Measurements from ENCODE around the gene PRSS2.

The PRSS2 gene

GRCh38 chr7:142808461-142808801 is 37.7 kb downstream of the PRSS2 start:
- FAIRE-seq = no peak
- DNase-seq (ENCODE audit: insufficient read length, low spot score) = no peak
- no peak for TF ChIP-seq SPI1 (IDR thresholded peaks at IDR 0.05; ENCODE audit: low read depth, low read length)
- peak; percentile 73; the same call in 1 of the 2 replicates for TF ChIP-seq POLR2AphosphoS5 (IDR thresholded peaks at IDR 0.05; ENCODE audit: low read depth, low read length)

DNA sequence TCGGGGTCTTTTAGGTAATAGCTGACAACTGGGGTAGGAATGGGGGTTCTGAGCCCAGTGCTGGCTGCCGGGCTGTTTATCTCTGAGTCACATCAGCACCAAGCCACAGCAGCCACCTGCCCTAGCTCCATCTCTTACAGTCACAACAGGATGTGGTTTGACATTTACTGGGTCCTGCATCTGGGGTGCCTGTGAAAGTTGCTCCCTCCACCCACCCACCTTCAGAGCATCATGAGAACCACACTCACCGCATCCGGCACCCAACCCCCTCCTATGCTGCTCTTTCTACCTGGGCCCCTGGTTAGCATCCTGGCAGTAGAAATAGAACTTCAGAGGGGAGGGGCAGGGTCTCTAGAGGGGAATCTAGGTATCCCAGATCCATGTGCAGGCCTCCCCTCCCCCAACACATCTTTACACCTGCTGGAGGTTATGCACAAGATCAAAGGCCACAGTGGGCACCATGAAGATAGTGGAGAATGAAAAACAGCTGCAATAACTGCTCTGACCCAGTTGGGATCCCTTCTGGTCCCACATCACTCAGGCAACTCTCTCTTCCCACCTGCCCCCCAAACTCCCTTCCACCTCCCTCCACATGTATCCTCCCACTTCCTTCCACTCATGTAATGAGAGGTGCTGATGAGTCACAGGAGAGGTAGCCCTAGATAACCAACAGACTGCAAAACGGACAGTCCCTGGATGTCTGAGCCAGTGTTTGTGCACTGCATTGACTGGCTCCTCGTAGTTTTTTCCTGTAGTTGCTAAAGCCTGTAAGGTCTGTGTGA is 38.2 kb downstream of the PRSS2 start:
- DNase-seq (ENCODE audit: insufficient read length, low spot score) (no peak), FAIRE-seq (peak; percentile 99)
- TF ChIP-seq POLR2AphosphoS5 (IDR thresholded peaks at IDR 0.05; ENCODE audit: low read depth, low read length) (peak; percentile 73), TAF1 (IDR thresholded peaks at IDR 0.05; ENCODE audit: low read depth, low read length) (peak; percentile 46), SPI1 (IDR thresholded peaks at IDR 0.05; ENCODE audit: low read depth, low read length) (peak; percentile 81), POLR2A (IDR thresholded peaks at IDR 0.05; ENCODE audit: low read depth, low read length) (peak; percentile 90), PAX5 (IDR thresholded peaks at IDR 0.05; ENCODE audit: insufficient read depth, low read length, severe bottlenecking) (peak; percentile 48), POU2F2 (IDR thresholded peaks at IDR 0.05; ENCODE audit: low read depth, low read length) (peak; percentile 96)

DNA sequence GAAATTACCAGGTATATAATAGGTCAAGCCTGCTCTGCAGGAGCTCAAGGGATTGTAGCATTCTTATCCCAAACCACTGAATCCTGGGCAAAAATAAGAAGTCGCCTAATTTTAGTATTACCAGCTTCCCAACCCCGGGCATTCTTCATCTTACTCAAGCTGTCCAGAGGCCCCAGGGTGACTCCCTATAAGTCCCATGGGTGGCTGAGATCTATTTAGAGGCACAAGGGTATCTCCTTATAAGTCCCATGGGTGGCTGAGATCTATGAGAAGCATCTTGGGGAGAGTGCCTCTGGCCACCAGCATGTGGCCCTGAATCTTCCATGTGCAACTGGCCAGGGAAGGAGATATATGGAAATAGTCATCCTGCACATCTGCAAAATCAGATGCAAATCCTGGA is 38.9 kb downstream of the PRSS2 start:
- no peak for DNase-seq (ENCODE audit: insufficient read length, low spot score)
- FAIRE-seq = no peak
- TF ChIP-seq TAF1 (IDR thresholded peaks at IDR 0.05; ENCODE audit: low read depth, low read length) (no peak), POLR2AphosphoS5 (IDR thresholded peaks at IDR 0.05; ENCODE audit: low read depth, low read length) (peak; percentile 16; the same call in 1 of the 2 replicates), SPI1 (IDR thresholded peaks at IDR 0.05; ENCODE audit: low read depth, low read length) (no peak), POU2F2 (IDR thresholded peaks at IDR 0.05; ENCODE audit: low read depth, low read length) (no peak), PAX5 (IDR thresholded peaks at IDR 0.05; ENCODE audit: insufficient read depth, low read length, severe bottlenecking) (no peak)

- DNase-seq (ENCODE audit: insufficient read length, low spot score) = no peak
- peak; percentile 71 for FAIRE-seq
- no peak for TF ChIP-seq POU2F2 (IDR thresholded peaks at IDR 0.05; ENCODE audit: low read depth, low read length)
- no peak for TF ChIP-seq TAF1 (IDR thresholded peaks at IDR 0.05; ENCODE audit: low read depth, low read length)
- no peak for TF ChIP-seq POLR2A (IDR thresholded peaks at IDR 0.05; ENCODE audit: low read depth, low read length)
- TF ChIP-seq SPI1 (IDR thresholded peaks at IDR 0.05; ENCODE audit: low read depth, low read length) = no peak
- no peak for TF ChIP-seq PAX5 (IDR thresholded peaks at IDR 0.05; ENCODE audit: insufficient read depth, low read length, severe bottlenecking)
Observed at GRCh38 chr7:142811154-142811737, 40.5 kb downstream of the PRSS2 start.

DNA sequence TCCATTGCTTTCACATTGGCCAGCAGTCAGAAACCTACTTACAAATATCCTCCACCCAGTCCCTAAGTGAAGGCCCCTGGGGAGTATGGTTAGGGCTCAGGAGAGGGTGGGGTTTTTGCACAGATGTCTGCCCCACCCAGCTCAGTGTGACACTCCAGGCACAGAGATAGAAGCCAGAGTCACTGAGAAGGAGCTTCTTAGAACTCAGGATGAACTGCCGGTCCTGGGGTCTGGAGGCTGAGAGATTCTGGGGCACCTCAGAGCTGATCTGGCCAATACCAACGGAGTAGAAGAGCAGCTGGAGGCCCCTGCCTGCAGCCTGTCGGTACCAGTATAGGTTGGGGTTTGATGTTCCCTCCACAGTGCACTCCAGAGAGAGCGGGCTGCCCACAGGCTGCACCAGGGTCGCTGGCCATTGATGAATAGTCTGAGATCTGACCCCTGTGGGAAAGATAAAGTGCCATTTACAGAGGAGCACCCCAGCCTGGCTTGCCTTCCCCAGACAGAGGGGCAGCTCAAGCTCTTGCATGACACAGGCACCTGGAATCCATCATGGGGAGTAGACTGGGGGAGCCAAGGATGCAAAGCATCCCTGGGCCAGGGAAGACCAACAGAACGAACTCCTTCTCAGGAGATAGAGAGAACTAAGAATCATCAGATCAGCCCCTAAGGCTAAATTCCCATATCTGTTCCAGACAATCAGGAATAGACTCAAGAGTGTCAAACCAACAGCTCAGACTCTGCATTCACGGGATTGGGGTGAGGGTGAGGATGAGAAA is 41.9 kb downstream of the PRSS2 start:
- no peak for FAIRE-seq
- TF ChIP-seq PAX5 (IDR thresholded peaks at IDR 0.05; ENCODE audit: insufficient read depth, low read length, severe bottlenecking) (no peak), POLR2AphosphoS5 (IDR thresholded peaks at IDR 0.05; ENCODE audit: low read depth, low read length) (no peak), POLR2A (IDR thresholded peaks at IDR 0.05; ENCODE audit: low read depth, low read length) (no peak), POU2F2 (IDR thresholded peaks at IDR 0.05; ENCODE audit: low read depth, low read length) (no peak), TAF1 (IDR thresholded peaks at IDR 0.05; ENCODE audit: low read depth, low read length) (no peak), SPI1 (IDR thresholded peaks at IDR 0.05; ENCODE audit: low read depth, low read length) (no peak)
- DNase-seq (ENCODE audit: insufficient read length, low spot score) = no peak

DNA sequence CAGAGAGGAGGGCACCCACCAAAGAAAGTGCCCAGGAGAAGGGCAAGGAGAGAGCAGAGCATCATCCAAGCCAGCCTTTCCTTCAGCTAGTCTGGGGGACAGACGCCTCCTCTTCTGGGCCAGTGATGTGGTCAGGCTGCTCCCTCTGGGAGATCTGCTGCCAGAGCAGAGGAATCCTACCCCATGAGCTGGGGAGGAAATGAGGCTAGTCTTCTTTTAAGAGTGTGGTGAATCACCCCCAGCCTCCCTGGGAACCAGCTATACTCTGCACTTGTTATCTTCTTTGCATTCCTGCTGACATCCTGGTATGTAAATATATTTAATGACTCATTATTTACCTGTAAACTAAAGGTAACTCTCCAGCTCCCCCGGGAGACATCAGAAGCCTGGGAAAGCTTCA is 42.5 kb downstream of the PRSS2 start:
- no peak for FAIRE-seq
- TF ChIP-seq POU2F2 (IDR thresholded peaks at IDR 0.05; ENCODE audit: low read depth, low read length) (no peak), TAF1 (IDR thresholded peaks at IDR 0.05; ENCODE audit: low read depth, low read length) (no peak), POLR2AphosphoS5 (IDR thresholded peaks at IDR 0.05; ENCODE audit: low read depth, low read length) (no peak), SPI1 (IDR thresholded peaks at IDR 0.05; ENCODE audit: low read depth, low read length) (no peak), POLR2A (IDR thresholded peaks at IDR 0.05; ENCODE audit: low read depth, low read length) (no peak), PAX5 (IDR thresholded peaks at IDR 0.05; ENCODE audit: insufficient read depth, low read length, severe bottlenecking) (no peak)
- no peak for DNase-seq (ENCODE audit: insufficient read length, low spot score)

GRCh38 chr7:142813699-142814098 is 42.9 kb downstream of the PRSS2 start:
- no peak for FAIRE-seq
- TF ChIP-seq POLR2A (IDR thresholded peaks at IDR 0.05; ENCODE audit: low read depth, low read length) = no peak
- no peak for TF ChIP-seq POU2F2 (IDR thresholded peaks at IDR 0.05; ENCODE audit: low read depth, low read length)
- TF ChIP-seq TAF1 (IDR thresholded peaks at IDR 0.05; ENCODE audit: low read depth, low read length) = no peak
- TF ChIP-seq POLR2AphosphoS5 (IDR thresholded peaks at IDR 0.05; ENCODE audit: low read depth, low read length) = no peak
- TF ChIP-seq SPI1 (IDR thresholded peaks at IDR 0.05; ENCODE audit: low read depth, low read length) = no peak
- TF ChIP-seq PAX5 (IDR thresholded peaks at IDR 0.05; ENCODE audit: insufficient read depth, low read length, severe bottlenecking) = no peak
- DNase-seq (ENCODE audit: insufficient read length, low spot score) = no peak

DNA sequence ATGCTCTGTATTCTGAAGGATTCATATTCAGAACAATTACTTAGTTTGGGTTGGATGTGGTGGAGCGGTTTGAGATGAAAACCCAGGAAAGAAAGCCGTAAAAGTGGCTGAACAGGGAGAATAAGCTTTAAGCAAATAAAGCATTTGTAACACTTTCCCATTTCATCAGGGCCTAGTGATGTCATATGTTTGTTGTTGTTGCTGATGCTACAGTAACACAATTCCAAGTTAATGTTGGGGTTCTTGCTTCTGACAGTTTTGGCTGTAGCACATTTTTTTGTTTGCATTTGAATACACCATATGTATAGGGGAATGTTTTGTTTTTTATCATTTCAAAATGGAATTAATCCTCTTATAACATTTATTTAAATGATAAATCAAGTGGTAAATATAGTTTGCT is 43.7 kb downstream of the PRSS2 start:
- no peak for DNase-seq (ENCODE audit: insufficient read length, low spot score)
- no peak for FAIRE-seq
- TF ChIP-seq POLR2A (IDR thresholded peaks at IDR 0.05; ENCODE audit: low read depth, low read length) (no peak), PAX5 (IDR thresholded peaks at IDR 0.05; ENCODE audit: insufficient read depth, low read length, severe bottlenecking) (no peak), SPI1 (IDR thresholded peaks at IDR 0.05; ENCODE audit: low read depth, low read length) (no peak), POU2F2 (IDR thresholded peaks at IDR 0.05; ENCODE audit: low read depth, low read length) (no peak), TAF1 (IDR thresholded peaks at IDR 0.05; ENCODE audit: low read depth, low read length) (no peak), POLR2AphosphoS5 (IDR thresholded peaks at IDR 0.05; ENCODE audit: low read depth, low read length) (no peak)

DNA sequence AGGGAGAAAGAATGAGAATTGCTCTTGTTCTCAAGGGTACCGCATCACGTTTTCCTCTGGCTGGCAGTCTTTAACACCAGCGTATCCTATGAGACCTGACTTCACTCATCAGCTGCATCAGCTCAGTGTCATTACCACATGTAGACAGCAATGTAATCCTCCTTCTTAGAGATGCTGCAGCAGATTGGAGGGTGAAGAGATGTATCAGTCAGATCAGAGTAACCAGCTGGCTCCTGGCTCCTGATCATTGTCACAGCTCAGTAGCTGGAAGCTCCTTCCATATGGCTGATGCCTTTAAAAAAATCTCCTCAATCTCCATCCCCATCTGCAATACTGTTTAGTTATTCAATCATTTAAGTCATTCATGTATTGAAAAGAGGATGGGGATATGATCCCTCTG is 44.4 kb downstream of the PRSS2 start:
- TF ChIP-seq PAX5 (IDR thresholded peaks at IDR 0.05; ENCODE audit: insufficient read depth, low read length, severe bottlenecking) = no peak
- TF ChIP-seq POLR2AphosphoS5 (IDR thresholded peaks at IDR 0.05; ENCODE audit: low read depth, low read length) = no peak
- no peak for TF ChIP-seq SPI1 (IDR thresholded peaks at IDR 0.05; ENCODE audit: low read depth, low read length)
- TF ChIP-seq POU2F2 (IDR thresholded peaks at IDR 0.05; ENCODE audit: low read depth, low read length) = no peak
- TF ChIP-seq TAF1 (IDR thresholded peaks at IDR 0.05; ENCODE audit: low read depth, low read length) = no peak
- no peak for TF ChIP-seq POLR2A (IDR thresholded peaks at IDR 0.05; ENCODE audit: low read depth, low read length)
- FAIRE-seq = no peak
- no peak for DNase-seq (ENCODE audit: insufficient read length, low spot score)

Measured in GM12891 (cell line).